RWPE1 (cell line): ENCODE measurements around the gene GRID1.

Experiments used
- CTCF ChIA-PET: fragments of 350-600 bp; sonication (Branson Sonifier 250); formaldehyde crosslinking; extraction: SDS; loops from one replicate; lab custom pipeline; 2021; lab: Yijun Ruan, JAX
- POLR2A ChIA-PET: fragments of 400-600 bp; formaldehyde crosslinking; extraction: SDS; loops from one replicate; lab custom pipeline; 2020; ENCODE audit warnings: antibody characterized with exemption; ENCODE audit not compliant: low non-redundant PET; lab: Yijun Ruan, JAX
- DNase-seq: peaks from one replicate; pipeline ENCODE4 v3.0.0; 2012; ENCODE audit warnings: low spot score
- H3K27ac ChIP-seq: fragments of 450-650 bp; 2 replicates; pipeline ENCODE4 v1.5.1; 2017
- CTCF ChIP-seq: fragments of 450-650 bp; conservative IDR thresholded peaks from 2 replicates; pipeline ENCODE4 v1.5.1; 2017; ENCODE audit warnings: low read depth, mild to moderate bottlenecking

Gene GRID1

GRCh38 chr10:86366902-86367151 is 232 bp upstream of the GRID1 start:
- DNase-seq, result no peak
- TF ChIP-seq CTCF, result no peak
- ChIA-PET CTCF (no interaction called here), POLR2A (no interaction called here)
- no peak overlapping the region for H3K27ac ChIP-seq

GRCh38 chr10:86365346-86366032 is 1.1 kb downstream of the GRID1 start:
- CTCF ChIA-PET, result no interaction called here
- no peak for TF ChIP-seq CTCF
- no peak for DNase-seq
- POLR2A ChIA-PET, result no interaction called here
- no peak overlapping the region for H3K27ac ChIP-seq

GRCh38 chr10:86364491-86365345 is 1.9 kb downstream of the GRID1 start:
- no peak for DNase-seq
- no peak overlapping the region for H3K27ac ChIP-seq
- TF ChIP-seq CTCF, result no peak
- POLR2A ChIA-PET, result no interaction called here
- CTCF ChIA-PET, result interaction anchor here (1.1 kb wide), 1 partner anchor 10 kb away, joined by 4 read pairs; no protein-coding TSS in a partner anchor

- H3K27ac ChIP-seq, result no peak overlapping the region
- ChIA-PET POLR2A (no interaction called here), CTCF (interaction anchor here (1.1 kb wide), 1 partner anchor 11 kb away, joined by 4 read pairs; no protein-coding TSS in a partner anchor)
- no peak for TF ChIP-seq CTCF
- no peak for DNase-seq
Measured at GRCh38 chr10:86363833-86364490, 2.6 kb downstream of the GRID1 start.

GRCh38 chr10:86363184-86363832 is 3.3 kb downstream of the GRID1 start:
- no peak overlapping the region for H3K27ac ChIP-seq
- peak; percentile 27 for TF ChIP-seq CTCF
- peak; percentile 44 for DNase-seq
- ChIA-PET POLR2A (no interaction called here), CTCF (interaction anchor here (0.6 to 1.5 kb wide), 3 partner anchors 10 to 103 kb away, joined by 4 to 5 read pairs (median 4); no protein-coding TSS in a partner anchor)

- TF ChIP-seq CTCF, result no peak
- ChIA-PET POLR2A (no interaction called here), CTCF (interaction anchor here (0.6 to 1.5 kb wide), 2 partner anchors 10 to 102 kb away, joined by 4 to 5 read pairs; no protein-coding TSS in a partner anchor)
- H3K27ac ChIP-seq, result no peak overlapping the region
- DNase-seq, result no peak
Measured at GRCh38 chr10:86362586-86363183, 3.9 kb downstream of the GRID1 start.
